GM21526 (cell line): ENCODE results near the gene PCSK9.

Source experiments
- ATAC-seq: cut with Tn5 transposase; IDR thresholded peaks from one replicate; pipeline ENCODE4 v1.9.1; 2021; ENCODE audit warnings: moderate library complexity; ENCODE audit not compliant: unreplicated experiment, low FRiP score

PCSK9 gene

GRCh38 chr1:55057270-55057955, 18.1 kb downstream of the PCSK9 start:
- ATAC-seq, result no peak

DNA sequence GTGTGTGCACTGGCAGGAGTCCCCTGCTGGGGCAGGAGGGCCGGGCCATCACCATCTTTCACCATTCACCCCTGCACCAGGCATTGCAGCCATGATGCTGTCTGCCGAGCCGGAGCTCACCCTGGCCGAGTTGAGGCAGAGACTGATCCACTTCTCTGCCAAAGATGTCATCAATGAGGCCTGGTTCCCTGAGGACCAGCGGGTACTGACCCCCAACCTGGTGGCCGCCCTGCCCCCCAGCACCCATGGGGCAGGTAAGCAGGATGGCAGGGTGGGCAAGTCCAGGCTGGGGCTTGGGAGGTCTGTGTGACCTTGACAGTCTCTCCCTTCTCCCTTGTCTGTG, 18.6 kb downstream of the PCSK9 start:
- no peak for ATAC-seq

DNA sequence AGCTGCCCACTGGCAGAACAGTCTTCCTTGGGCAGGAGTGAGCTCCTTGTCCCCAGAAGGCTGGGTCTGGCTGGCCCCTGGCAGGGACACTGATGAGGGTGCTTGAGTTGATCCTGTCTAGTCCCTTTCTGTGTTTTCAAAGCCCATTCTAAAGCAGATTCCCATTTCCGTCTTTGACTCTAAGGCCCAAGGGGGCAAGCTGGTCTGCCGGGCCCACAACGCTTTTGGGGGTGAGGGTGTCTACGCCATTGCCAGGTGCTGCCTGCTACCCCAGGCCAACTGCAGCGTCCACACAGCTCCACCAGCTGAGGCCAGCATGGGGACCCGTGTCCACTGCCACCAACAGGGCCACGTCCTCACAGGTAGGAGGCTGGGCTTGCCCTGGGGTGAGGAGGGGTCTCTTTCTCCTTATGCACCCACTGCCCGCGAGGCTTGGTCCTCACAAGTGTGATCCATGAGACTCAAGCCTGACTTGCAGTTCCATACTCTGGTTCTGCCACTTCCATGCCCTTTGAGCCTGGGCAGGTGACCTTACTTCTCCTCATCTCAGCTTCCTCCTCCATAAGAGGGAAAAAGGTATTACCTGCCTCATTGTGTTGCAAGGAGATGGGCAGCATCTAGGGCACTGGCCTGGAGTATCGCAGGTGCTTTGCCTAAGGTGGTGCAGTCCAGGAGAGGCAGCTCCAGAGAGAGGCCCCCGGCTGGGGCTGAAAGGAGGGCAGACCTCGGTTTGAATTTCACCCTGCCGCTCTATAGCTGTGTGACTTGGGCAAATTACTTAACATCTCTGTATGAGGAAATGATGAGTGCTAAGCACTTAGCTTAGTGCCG, 20.2 kb downstream of the PCSK9 start:
- ATAC-seq, result no peak

- no peak for ATAC-seq
Measured at GRCh38 chr1:55060133-55060999, 21.0 kb downstream of the PCSK9 start.

GRCh38 chr1:55061000-55061705, 21.8 kb downstream of the PCSK9 start:
- no peak for ATAC-seq

DNA sequence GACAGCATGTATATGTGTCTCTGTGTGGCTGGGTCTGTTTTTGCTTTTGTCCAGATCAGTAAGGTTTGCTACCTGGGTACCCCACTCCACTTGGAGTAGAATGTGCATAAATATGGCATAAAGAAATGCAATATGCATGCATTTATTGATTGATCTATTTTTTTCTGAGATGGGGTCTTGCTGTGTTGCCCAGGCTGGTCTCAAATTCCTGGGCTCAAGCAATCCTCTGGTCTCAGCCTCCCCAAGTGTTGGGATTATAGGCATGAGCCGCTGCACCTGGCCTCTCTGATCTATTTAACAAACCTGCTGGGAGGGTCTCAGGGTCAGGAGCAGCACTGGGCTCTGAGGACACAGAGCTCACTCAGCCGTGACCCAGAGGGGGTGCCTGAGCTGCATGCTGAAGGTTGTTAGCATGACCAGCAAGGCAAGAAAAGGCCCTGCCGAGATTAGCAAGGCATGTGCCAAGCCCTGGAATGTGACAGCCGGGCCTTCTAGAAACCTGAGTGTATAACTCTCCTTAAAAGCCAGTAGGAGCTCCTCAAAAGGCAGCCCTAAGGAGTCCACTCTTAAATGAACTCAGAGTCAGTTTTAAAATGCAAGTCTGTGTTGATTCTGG, 22.5 kb downstream of the PCSK9 start:
- no peak for ATAC-seq

DNA sequence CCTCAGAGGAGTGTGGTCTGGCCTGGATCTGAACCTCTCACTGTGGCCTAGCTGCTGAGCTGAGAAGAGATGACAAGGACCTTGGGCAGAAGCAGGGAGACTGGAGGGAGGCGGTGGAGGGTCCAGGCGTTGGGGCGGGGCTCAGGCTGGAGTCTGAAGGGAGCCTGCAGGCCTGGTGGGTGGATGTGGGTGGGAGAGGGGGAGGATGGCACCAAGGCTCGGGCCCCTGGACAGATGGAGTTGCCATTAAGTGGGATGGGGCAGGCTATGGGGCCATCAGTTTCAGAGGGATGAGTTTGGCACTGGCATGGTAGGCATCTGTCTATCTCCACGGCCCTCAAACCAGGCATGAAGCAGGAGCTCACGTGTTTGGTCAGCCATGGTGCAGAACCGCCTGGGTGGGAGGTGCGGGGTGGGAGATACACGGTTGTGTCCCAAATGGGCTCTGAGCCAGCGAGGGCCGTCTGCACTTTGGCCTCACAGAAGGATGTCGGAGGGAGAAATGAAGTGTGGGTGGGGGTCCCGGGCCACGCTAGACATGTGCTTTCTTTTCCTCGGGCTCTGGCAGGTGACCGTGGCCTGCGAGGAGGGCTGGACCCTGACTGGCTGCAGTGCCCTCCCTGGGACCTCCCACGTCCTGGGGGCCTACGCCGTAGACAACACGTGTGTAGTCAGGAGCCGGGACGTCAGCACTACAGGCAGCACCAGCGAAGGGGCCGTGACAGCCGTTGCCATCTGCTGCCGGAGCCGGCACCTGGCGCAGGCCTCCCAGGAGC, 23.6 kb downstream of the PCSK9 start:
- no peak for ATAC-seq

GRCh38 chr1:55063577-55063942, 24.2 kb downstream of the PCSK9 start:
- no peak for ATAC-seq

- no peak for ATAC-seq
Measured at GRCh38 chr1:55064071-55064581, 24.8 kb downstream of the PCSK9 start.

DNA sequence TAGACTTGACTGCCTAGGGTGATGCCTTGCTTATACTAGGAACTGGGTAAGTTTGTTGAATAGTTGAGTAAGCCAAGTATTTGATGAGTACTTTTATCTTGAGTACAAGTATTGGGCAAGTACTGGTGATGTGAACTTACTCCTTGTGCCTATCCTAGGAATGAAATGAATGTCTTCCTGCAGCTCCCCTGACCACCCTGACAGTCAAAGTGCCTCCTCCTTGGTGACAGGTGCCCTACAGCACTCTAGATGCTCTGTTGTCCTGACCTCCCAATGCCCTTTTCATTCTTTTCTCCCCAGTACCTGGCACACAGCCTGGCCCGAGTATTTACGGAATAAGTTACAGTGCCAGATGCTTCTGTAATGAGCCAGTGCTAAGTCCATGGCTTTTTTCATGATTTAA, 25.5 kb downstream of the PCSK9 start:
- no peak for ATAC-seq

DNA sequence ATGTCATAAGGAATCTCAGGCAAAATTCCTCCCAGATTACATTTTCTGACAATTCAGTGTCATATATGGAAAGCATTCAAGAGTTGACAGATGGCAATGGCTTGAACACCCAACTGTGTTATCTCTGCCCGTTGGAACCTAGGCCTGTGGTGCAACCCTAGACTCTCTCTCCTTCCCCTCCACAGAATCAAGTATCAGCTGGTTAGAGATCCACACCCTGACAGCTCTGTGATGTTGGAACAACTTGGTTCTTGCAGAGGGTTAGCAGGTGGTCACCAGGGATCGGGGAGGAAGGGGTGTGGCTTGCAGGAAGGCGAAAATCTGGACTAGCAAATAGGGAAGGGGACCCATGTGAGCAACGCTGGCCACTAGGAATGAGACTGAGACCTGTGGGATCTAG, 26.3 kb downstream of the PCSK9 start:
- no peak for ATAC-seq

DNA sequence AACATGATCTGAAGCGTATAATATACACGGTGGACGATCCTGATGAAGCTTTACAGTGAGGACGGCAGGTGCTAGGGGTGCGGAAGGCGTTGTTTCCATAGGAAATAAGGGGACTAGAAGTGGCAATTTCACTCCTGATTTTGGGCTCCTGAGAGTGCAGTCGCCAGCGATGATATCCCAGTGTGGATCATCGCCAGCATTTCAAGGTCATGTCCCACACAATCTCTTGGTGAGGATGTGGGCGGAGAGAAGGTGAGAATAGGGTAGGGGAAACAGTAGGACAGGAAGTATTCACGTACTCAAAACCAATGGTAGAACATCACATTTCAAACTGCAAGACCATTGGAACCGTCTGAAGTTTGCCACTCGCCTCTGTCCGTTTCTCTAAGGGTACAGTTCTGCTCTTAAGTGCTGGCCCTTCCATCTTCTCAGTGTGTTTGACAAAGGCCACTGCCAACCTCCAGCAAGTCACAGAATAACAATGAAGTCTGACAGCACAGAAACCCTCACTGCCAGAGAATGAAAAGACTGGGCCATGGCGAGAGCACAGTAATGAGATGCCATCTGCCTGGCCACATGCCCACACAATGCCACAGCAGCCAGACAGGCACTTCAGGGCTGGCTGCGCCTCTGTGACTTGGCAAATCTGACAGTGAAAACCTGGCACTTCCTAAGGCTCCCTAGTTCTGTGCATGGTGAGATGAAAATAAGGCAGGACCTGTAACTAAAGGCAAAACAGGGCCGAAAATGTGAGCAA, 27.9 kb downstream of the PCSK9 start:
- no peak for ATAC-seq

- no peak for ATAC-seq
Measured at GRCh38 chr1:55067914-55068313, 28.6 kb downstream of the PCSK9 start.

- ATAC-seq, result no peak
Measured at GRCh38 chr1:55068638-55069037, 29.3 kb downstream of the PCSK9 start.

DNA sequence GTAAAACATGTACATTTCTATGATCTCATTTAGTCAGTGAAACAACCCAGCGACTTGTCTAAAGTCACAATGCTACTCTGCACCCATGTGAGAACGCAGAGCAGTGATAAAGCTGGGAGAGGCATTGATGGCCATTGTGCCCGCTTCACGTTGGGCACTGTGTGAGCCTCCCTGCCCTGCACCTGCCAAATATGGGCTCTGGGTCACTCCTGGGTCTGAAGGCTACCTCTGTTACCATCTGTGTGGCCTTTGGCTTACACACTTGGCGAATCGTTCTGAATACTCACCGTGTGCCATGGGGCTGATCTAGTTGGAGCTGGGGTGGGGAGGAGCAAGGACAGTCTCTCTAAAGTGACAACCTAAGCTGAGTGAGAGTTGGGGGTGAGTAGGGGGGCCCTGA, 29.9 kb downstream of the PCSK9 start:
- ATAC-seq, result no peak

DNA sequence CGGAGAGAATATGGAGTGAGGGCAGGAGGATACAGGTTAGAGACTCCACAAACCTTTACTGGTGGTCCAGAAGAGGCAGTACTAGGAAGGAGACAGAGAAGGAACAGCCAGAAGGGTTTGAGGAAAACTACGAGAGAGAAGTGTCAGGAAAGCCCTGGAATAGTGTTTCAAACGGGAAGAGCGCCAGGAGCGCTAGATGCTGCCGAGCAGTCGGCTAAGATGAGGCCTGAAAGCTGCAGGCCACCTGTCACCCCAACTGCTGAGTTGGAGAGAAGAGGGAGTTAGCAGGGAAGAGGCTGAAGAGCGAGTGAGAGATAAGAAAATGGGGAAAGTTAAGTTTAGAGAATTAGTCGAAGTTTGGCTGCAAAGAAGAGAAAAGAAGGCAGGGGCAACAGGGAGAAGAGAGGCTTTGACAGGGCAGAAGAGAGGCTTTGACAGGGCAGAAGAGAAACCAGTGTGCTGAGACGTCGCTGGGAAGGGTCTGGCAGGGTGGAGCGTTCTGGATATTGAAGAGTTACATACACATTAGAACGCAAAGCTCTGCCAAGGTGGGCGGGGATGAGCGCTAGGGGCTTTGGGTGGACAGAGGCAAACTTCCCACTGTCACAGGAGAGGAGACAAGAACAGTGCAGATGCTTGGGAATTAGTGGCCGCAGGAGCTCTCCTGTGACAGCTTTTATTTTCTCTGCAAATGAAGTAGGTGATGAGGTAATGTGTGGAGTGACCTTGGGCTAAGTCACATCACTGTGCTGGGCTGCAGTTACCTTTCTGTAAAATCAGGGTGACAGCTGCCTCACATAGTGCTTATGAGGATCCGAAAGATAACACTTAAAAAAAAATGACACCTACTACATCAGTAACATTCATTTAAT, 31.2 kb downstream of the PCSK9 start:
- no peak for ATAC-seq

GRCh38 chr1:55071477-55071876, 32.1 kb downstream of the PCSK9 start:
- no peak for ATAC-seq
